NCI-H82 (cell line): ENCODE measurements around the gene POU2F3.

Experiments
- DNase-seq: peaks from one replicate; lab custom pipeline; 2025; lab: John Stamatoyannopoulos, UW

POU2F3 gene

GRCh38 chr11:120226714-120227113 is 13.2 kb upstream of the POU2F3 start:
- no peak for DNase-seq

GRCh38 chr11:120227228-120227852 is 12.6 kb upstream of the POU2F3 start:
- DNase-seq, result no peak

- DNase-seq, result peak; percentile 33
These were observed 11.1 kb upstream of the POU2F3 start for GRCh38 chr11:120228794-120229384.

- peak; percentile 5 for DNase-seq
These were observed 10.2 kb upstream of the POU2F3 start for GRCh38 chr11:120229451-120230424.

- DNase-seq, result no peak
These were observed 9.4 kb upstream of the POU2F3 start for GRCh38 chr11:120230433-120231071.

GRCh38 chr11:120231963-120232362 is 8.0 kb upstream of the POU2F3 start:
- no peak for DNase-seq

- no peak for DNase-seq
These were observed 6.6 kb upstream of the POU2F3 start for GRCh38 chr11:120233207-120233803.

- peak; percentile 83 for DNase-seq
These were observed 4.8 kb upstream of the POU2F3 start for GRCh38 chr11:120235024-120235628.

GRCh38 chr11:120236169-120237107 is 3.5 kb upstream of the POU2F3 start:
- DNase-seq, result peak; percentile 25

- DNase-seq, result no peak
These were observed 846 bp upstream of the POU2F3 start for GRCh38 chr11:120238968-120239620.

- DNase-seq, result no peak
These were observed 926 bp downstream of the POU2F3 start for GRCh38 chr11:120240866-120241265.

- no peak for DNase-seq
These were observed 1.3 kb downstream of the POU2F3 start for GRCh38 chr11:120241277-120241676.

GRCh38 chr11:120243221-120243620 is 3.3 kb downstream of the POU2F3 start:
- DNase-seq, result no peak

- DNase-seq, result no peak
These were observed 4.8 kb downstream of the POU2F3 start for GRCh38 chr11:120244476-120245365.

GRCh38 chr11:120245434-120245833 is 5.5 kb downstream of the POU2F3 start:
- DNase-seq, result no peak

- DNase-seq, result no peak
These were observed 8.8 kb downstream of the POU2F3 start for GRCh38 chr11:120248551-120249278.

- DNase-seq, result no peak
These were observed 9.6 kb downstream of the POU2F3 start for GRCh38 chr11:120249279-120250262.
